GM13977 (cell line): Measurements from ENCODE around the gene FAM229A.
A peak's percentile ranks its signal among the peaks of the same experiment; 100 is the strongest.

ENCODE experiments used
- DNase-seq: peaks from one replicate; pipeline ENCODE4 v3.0.0; 2012; ENCODE audit warnings: low spot score
- CTCF ChIP-seq: IDR thresholded peaks from 2 replicates; pipeline ENCODE4 v1.5.1; 2012; ENCODE audit warnings: mild to moderate bottlenecking, control low read depth; ENCODE audit not compliant: insufficient read depth; ENCODE audit errors: extremely low read depth, missing control alignments
- in situ Hi-C: fragments of 300-500 bp; cut with MboI; formaldehyde crosslinking; loops from one replicate; pipeline ENCODE4 v1.12.0; 2022; ENCODE audit warnings: low sequenced_read_pairs, low pct_unique_long_range_greater_than_20kb, mixed read lengths, inconsistent platforms; ENCODE audit not compliant: unreplicated experiment

The FAM229A gene

GRCh38 chr1:32377541-32378220, 15.4 kb upstream of the FAM229A start:
- in situ Hi-C loops, result loop anchor here (10.0 kb wide), 1 partner anchor 63 kb away; no protein-coding TSS in a partner anchor
- no peak for TF ChIP-seq CTCF
- DNase-seq, result no peak

- in situ Hi-C loops, result loop anchor here (10.0 kb wide), 1 partner anchor 61 kb away; no protein-coding TSS in a partner anchor
- no peak for DNase-seq
- no peak for TF ChIP-seq CTCF
Observed at GRCh38 chr1:32376199-32376598, 13.9 kb upstream of the FAM229A start.

- no peak for TF ChIP-seq CTCF
- in situ Hi-C loops, result loop anchor here (10.0 kb wide), 1 partner anchor 59 kb away; no protein-coding TSS in a partner anchor
- DNase-seq, result no peak
Observed at GRCh38 chr1:32373996-32374592, 11.8 kb upstream of the FAM229A start.

- no peak for DNase-seq
- in situ Hi-C loops, result loop anchor here (10.0 kb wide), 1 partner anchor 57 kb away; no protein-coding TSS in a partner anchor
- TF ChIP-seq CTCF, result peak; percentile 23
Observed at GRCh38 chr1:32372149-32372756, 10.0 kb upstream of the FAM229A start.

- in situ Hi-C loops, result no loop called here
- no peak for DNase-seq
- TF ChIP-seq CTCF, result no peak
Observed at GRCh38 chr1:32367912-32368635, 5.8 kb upstream of the FAM229A start.

GRCh38 chr1:32365445-32365844, 3.2 kb upstream of the FAM229A start:
- no peak for DNase-seq
- no peak for TF ChIP-seq CTCF
- in situ Hi-C loops, result no loop called here
